MV-4-11 (cell line): ENCODE results near the gene NDST1.
A peak's percentile ranks its signal among the peaks of the same experiment; 100 is the strongest.

Experiments used
- DNase-seq: peaks from one replicate; lab custom pipeline; 2025; lab: John Stamatoyannopoulos, UW

NDST1 gene

GRCh38 chr5:150523472-150524350 is 15.8 kb downstream of the NDST1 start:
- DNase-seq = peak; percentile 51

DNA sequence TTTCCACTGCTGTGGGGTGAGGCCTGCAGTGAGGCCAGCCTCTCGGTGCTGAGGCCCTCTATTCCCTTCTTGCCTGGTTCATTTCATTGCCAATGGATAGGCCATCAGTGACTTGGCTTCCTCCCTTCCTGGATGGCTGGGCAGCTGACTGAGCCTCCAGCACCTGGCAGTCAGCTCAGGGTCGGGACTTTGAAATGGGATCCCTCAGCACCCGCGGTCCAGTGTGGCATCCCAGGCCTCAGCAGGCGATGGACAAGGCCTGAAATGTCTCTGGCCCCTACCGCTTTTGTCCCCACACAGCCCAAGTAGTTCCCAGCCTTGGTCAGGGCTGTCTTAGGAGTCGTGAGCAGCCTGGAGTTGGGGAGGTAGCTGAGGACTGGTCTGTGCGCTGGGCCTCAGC is 17.2 kb downstream of the NDST1 start:
- DNase-seq = no peak

DNA sequence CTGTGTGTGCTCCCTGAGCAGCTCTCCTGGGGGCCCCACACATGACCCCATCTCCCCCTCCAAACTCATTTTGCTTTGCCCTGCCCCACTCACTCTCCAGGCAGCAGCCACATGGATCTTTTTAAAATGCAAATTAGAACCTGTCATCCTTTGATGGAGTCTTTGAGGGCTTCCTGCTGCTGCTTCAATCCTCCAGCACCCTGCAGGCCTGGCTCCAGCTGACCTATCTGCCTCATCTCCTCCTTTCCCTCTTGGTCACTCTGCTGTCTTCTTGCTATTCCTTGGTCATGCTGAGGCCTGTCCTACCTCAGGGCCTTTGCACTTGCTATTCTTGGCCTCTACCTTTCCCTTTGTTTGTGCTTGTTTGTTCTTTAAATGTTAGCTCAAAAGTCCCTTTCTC is 17.9 kb downstream of the NDST1 start:
- no peak for DNase-seq

GRCh38 chr5:150527038-150527437 is 19.1 kb downstream of the NDST1 start:
- DNase-seq = no peak

DNA sequence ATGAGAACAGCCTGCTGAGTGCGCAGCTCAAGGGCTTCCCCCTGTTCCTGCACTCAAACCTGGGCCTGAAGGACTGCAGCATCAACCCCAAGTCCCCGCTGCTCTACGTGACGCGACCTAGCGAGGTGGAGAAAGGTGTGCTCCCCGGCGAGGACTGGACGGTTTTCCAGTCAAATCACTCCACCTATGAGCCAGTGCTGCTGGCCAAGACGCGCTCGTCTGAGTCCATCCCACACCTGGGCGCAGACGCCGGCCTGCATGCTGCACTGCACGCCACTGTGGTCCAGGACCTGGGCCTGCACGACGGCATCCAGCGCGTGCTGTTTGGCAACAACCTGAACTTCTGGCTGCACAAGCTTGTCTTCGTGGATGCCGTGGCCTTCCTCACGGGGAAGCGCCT is 19.9 kb downstream of the NDST1 start:
- no peak for DNase-seq

- DNase-seq = no peak
Measured at GRCh38 chr5:150528924-150529546, 21.1 kb downstream of the NDST1 start.

DNA sequence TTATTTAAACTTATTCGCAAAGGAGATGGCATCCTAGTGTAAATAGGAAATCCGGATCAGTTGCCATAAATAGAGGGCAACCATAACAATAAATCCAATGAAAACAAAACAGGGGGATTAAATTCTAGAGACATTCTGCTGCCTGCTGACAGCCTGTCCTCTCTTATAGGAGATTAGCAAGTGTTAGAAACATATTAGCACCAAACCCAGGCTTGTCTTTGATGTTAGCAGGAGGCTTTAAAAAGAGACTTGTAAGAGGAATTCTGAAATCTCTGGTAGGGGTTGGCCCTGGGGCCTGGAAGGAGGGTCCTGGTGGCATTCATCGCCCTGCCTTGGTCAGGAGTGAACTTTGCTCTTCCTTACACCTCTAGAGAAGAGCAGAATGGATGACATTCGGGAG is 21.6 kb downstream of the NDST1 start:
- no peak for DNase-seq

- no peak for DNase-seq
Measured at GRCh38 chr5:150530423-150530822, 22.5 kb downstream of the NDST1 start.

GRCh38 chr5:150530951-150531588 is 23.1 kb downstream of the NDST1 start:
- no peak for DNase-seq

DNA sequence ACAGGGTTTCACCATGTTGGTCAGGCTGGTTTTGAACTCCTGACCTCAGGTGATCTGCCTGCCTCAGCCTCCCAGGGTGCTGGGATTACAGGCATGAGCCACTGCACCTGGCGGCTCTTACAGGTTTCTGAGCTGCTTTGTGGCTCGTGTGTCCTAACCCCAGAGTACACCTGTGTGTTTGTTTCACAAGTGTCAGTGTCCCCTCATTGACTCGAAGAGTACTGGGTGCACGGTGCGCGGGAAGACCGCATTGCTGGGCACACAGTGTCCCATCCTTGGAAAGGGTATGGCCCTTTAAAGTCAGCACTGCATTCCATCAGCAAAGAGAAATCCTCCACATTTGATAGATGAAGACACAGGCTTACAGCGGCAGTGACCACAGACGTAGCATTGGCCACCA is 23.8 kb downstream of the NDST1 start:
- no peak for DNase-seq

GRCh38 chr5:150532151-150532550 is 24.2 kb downstream of the NDST1 start:
- DNase-seq = no peak

GRCh38 chr5:150532996-150533395 is 25.1 kb downstream of the NDST1 start:
- DNase-seq = no peak

DNA sequence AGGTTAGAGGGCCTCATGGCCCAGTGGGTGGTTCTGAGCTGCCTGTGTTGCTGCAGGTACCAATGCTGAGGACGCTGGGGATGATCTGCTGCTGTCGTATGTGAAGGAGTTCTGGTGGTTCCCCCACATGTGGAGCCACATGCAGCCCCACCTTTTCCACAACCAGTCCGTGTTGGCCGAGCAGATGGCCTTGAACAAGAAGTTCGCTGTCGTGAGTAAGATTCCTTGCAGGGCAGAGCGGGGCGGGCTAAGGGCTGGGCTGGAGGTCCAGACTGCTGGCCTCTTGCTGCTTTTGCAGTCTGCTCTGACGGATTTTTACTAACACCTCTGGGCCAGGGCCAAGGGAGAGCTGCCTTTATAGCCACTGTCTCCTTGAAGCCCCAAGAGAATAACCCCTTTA is 26.9 kb downstream of the NDST1 start:
- no peak for DNase-seq

- DNase-seq = no peak
Measured at GRCh38 chr5:150535611-150536010, 27.7 kb downstream of the NDST1 start.

- DNase-seq = peak; percentile 13
Measured at GRCh38 chr5:150538007-150538917, 30.3 kb downstream of the NDST1 start.

DNA sequence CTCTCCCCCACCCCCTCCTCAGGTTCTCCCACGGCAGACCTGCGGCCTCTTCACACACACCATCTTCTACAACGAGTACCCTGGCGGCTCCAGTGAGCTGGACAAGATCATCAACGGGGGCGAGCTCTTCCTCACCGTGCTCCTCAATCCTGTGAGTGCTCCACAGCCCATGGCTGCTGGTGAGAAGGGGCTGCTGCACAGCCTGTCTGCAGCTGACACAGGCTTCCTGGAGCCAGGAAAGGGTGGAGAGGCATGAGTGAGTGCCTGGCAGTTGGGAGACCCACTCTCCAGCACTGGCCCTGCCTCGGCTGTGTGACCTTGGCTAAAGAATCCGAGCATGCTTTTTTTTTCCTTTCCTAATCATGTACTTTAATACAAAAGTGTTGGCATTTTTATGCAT is 31.3 kb downstream of the NDST1 start:
- DNase-seq = no peak

DNA sequence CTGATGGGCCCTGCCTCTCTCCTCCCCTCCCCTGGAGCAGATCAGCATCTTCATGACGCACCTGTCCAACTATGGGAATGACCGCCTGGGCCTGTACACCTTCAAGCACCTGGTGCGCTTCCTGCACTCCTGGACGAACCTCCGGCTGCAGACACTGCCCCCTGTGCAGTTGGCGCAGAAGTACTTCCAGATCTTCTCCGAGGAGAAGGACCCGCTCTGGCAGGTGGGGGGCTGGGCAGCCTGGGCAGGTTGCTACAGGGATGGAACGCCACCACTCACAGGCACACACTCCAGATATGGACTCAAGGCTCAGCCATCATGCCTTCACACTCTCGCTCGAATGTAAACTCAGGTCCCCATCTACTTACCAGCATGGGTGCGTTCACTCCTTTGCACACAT is 32.1 kb downstream of the NDST1 start:
- DNase-seq = no peak

GRCh38 chr5:150540615-150541396 is 32.9 kb downstream of the NDST1 start:
- DNase-seq = peak; percentile 49

DNA sequence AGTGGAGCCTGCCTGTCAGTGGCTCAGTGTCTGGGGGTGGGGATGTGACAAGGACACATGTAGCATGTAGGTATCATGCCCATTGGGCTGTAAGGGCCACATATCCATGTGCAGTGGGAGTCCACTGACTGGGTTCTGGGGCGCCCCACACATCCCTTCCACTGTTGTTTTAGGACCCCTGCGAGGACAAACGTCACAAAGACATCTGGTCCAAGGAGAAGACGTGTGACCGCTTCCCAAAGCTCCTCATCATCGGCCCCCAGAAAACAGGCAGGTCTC is 33.4 kb downstream of the NDST1 start:
- no peak for DNase-seq

GRCh38 chr5:150541895-150542294 is 34.0 kb downstream of the NDST1 start:
- DNase-seq = peak; percentile 62

- no peak for DNase-seq
Measured at GRCh38 chr5:150542933-150543445, 35.1 kb downstream of the NDST1 start.
